Panc1 (cell line): ENCODE measurements around the gene GRAMD1A.

ENCODE experiments used
- CTCF ChIP-seq: fragments of 450-650 bp; IDR thresholded peaks from 2 replicates; pipeline ENCODE4 v1.5.1; 2017; ENCODE audit warnings: mild to moderate bottlenecking
- POLR2AphosphoS5 ChIP-seq: IDR thresholded peaks from 2 replicates; pipeline ENCODE4 v1.6.1; 2012; ENCODE audit warnings: mild to moderate bottlenecking, low read depth, low read length, moderate library complexity
- REST ChIP-seq, 2 experiments: IDR thresholded peaks; 2 replicates each; pipeline ENCODE4 v1.6.1; 2011 to 2012; ENCODE audit warnings: low read depth in 2 of 2, control low read depth in 1 of 2, low read length in 1 of 2, mild to moderate bottlenecking in 1 of 2, moderate library complexity in 1 of 2; ENCODE audit not compliant: insufficient read depth in 1 of 2
- SIN3A ChIP-seq: IDR thresholded peaks from 2 replicates; pipeline ENCODE4 v1.6.1; 2012; ENCODE audit warnings: low read depth, mild to moderate bottlenecking, low read length, moderate library complexity, borderline replicate concordance; ENCODE audit not compliant: insufficient read depth
- TCF7L2 ChIP-seq: IDR thresholded peaks from 2 replicates; pipeline ENCODE4 v1.6.1; 2011; ENCODE audit warnings: mild to moderate bottlenecking, low read depth, low read length, inconsistent platforms

GRCh38 chr19:35059799-35060091, 59.6 kb downstream of the GRAMD1A start:
- TF ChIP-seq POLR2AphosphoS5 (no peak), CTCF (no peak), REST (IDR thresholded peaks at IDR 0.05; ENCODE audit: insufficient read depth in 1 of 2, low read depth in 2 of 2, low read length in 1 of 2) (no peak), SIN3A (no peak), TCF7L2 (no peak)
